Mesendoderm (in vitro differentiated cells): ENCODE results near the gene IQCK.

ENCODE experiments used
- DNase-seq: peaks from one replicate; pipeline ENCODE4 v3.0.0; 2013
- H2AK5ac ChIP-seq: 2 replicates; pipeline ENCODE4 v1.6.1; 2013; ENCODE audit warnings: low read length, inconsistent platforms
- H2BK120ac ChIP-seq: 2 replicates; pipeline ENCODE4 v1.6.1; 2013; ENCODE audit warnings: low read depth, mild to moderate bottlenecking, low read length, moderate library complexity, mixed read lengths
- H2BK15ac ChIP-seq: replicated peaks from 2 replicates; pipeline ENCODE4 v1.6.1; 2013; ENCODE audit warnings: low read depth, mild to moderate bottlenecking, moderate library complexity
- H2BK5ac ChIP-seq: 2 replicates; pipeline ENCODE4 v1.6.1; 2013; ENCODE audit warnings: low read length, inconsistent platforms
- H3K18ac ChIP-seq: 2 replicates; pipeline ENCODE4 v1.6.1; 2013; ENCODE audit warnings: mild to moderate bottlenecking, low read length, mixed read lengths
- H3K23ac ChIP-seq: one replicate; pipeline ENCODE4 v1.6.1; 2013; ENCODE audit warnings: low read length
- H3K27ac ChIP-seq: 2 replicates; pipeline ENCODE4 v1.5.1; 2013; ENCODE audit warnings: low read depth, mild to moderate bottlenecking, inconsistent platforms, low read length, moderate library complexity
- H3K27me3 ChIP-seq: 2 replicates; pipeline ENCODE4 v1.6.1; 2013; ENCODE audit warnings: low read length, control low read depth, mild to moderate bottlenecking, inconsistent platforms; ENCODE audit not compliant: insufficient read depth, poor library complexity
- H3K36me3 ChIP-seq: 2 replicates; pipeline ENCODE4 v1.6.1; 2013; ENCODE audit warnings: low read length, inconsistent platforms; ENCODE audit not compliant: control insufficient read depth, insufficient read depth
- H3K4ac ChIP-seq: one replicate; pipeline ENCODE4 v1.6.1; 2013; ENCODE audit warnings: low read depth, mild to moderate bottlenecking, low read length, moderate library complexity
- H3K4me1 ChIP-seq: 2 replicates; pipeline ENCODE4 v1.6.1; 2013; ENCODE audit warnings: low read depth, low read length, inconsistent platforms; ENCODE audit not compliant: control insufficient read depth
- H3K4me2 ChIP-seq: 2 replicates; pipeline ENCODE4 v1.6.1; 2013; ENCODE audit warnings: low read length
- H3K4me3 ChIP-seq: 2 replicates; pipeline ENCODE4 v1.5.1; 2013; ENCODE audit warnings: mild to moderate bottlenecking, low read length
- H3K56ac ChIP-seq: one replicate; pipeline ENCODE4 v1.6.1; 2013; ENCODE audit warnings: low read length
- H3K79me1 ChIP-seq: 2 replicates; pipeline ENCODE4 v1.6.1; 2013; ENCODE audit warnings: low read length, inconsistent platforms
- H3K79me2 ChIP-seq: 2 replicates; pipeline ENCODE4 v1.6.1; 2013; ENCODE audit warnings: mild to moderate bottlenecking, low read length; ENCODE audit not compliant: control insufficient read depth, insufficient read depth
- H3K9ac ChIP-seq: 2 replicates; pipeline ENCODE4 v1.6.1; 2013; ENCODE audit warnings: low read length, inconsistent platforms
- H4K5ac ChIP-seq: one replicate; pipeline ENCODE4 v1.6.1; 2013; ENCODE audit warnings: low read length
- H4K8ac ChIP-seq: one replicate; pipeline ENCODE4 v1.6.1; 2013; ENCODE audit warnings: low read depth, mild to moderate bottlenecking, control low read depth, low read length, moderate library complexity
- WGBS: extraction: QIAGEN DNeasy Blood & Tissue Kit; methylation state at CpG from one replicate; pipeline ENCODE4 v1.1.7; 2013; ENCODE audit warnings: low lambda C conversion rate, missing lambda C conversion rate; ENCODE audit not compliant: insufficient coverage; ENCODE audit errors: extremely low coverage; 5-methylcytosine and 5-hydroxymethylcytosine counted together

Gene IQCK

DNA sequence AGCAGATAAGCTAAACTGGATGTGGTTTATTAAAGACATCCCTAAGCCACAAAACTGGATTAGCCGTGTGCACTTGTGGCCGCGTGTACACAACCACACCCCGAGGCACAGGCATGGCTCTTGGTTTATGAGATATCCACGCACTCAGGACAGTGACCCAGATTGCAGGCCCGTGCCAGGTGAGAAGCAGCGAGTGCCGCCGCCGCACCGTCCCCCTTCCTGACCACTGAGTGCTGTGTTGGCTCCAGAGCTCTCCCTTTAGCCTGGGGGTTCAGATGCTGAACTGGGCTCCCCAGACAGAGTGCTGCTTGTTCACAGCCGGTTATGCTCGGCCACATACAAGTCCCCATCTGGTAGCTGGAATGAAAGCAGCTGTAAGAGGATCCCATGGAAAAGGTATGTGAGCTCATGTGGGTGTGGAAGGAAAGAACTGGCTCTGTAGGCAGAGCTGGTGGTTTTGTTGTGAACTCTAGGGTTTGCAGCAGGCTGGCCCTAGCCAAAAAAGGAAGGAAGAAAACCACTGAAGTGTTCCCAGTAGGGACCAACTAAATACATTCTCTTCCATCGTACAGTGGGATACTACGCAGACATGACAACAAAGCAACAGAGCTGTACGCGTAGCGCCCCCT lies 29.6 kb upstream of the IQCK start:
- Histone ChIP-seq H3K4me3 (no peak overlapping the region), H3K79me2 (no peaks in the 10 kb centered on the region), H2BK15ac (no peak overlapping the region), H3K18ac (no peak overlapping the region), H3K4me2 (no peak overlapping the region), H3K4ac (no peak overlapping the region), H3K36me3 (peaks cover 1% of the 10 kb centered on the region), H3K4me1 (peaks cover 3% of the 10 kb centered on the region), H2BK5ac (no peak overlapping the region), H4K8ac (no peak overlapping the region), H4K5ac (no peak overlapping the region), H3K79me1 (no peaks in the 10 kb centered on the region), H3K23ac (no peak overlapping the region), H3K9ac (no peak overlapping the region), H3K27ac (peak overlapping the region; percentile 58), H2BK120ac (no peak overlapping the region), H3K27me3 (no peaks in the 10 kb centered on the region), H2AK5ac (no peak overlapping the region), H3K56ac (peak overlapping the region; percentile 60)
- WGBS, result no CpG with 5 or more reads among the region's 18 CpGs
- peak; percentile 24 for DNase-seq

- Histone ChIP-seq H3K36me3 (peaks cover 1% of the 10 kb centered on the region), H3K23ac (no peak overlapping the region), H4K8ac (no peak overlapping the region), H3K18ac (no peak overlapping the region), H3K79me2 (no peaks in the 10 kb centered on the region), H3K79me1 (no peaks in the 10 kb centered on the region), H3K4ac (no peak overlapping the region), H2BK120ac (no peak overlapping the region), H3K56ac (no peak overlapping the region), H2BK15ac (no peak overlapping the region), H2BK5ac (no peak overlapping the region), H3K27ac (no peak overlapping the region), H4K5ac (no peak overlapping the region), H2AK5ac (no peak overlapping the region), H3K4me1 (peaks cover 3% of the 10 kb centered on the region), H3K27me3 (no peaks in the 10 kb centered on the region), H3K9ac (no peak overlapping the region), H3K4me2 (no peak overlapping the region), H3K4me3 (no peak overlapping the region)
- DNase-seq, result no peak
- WGBS, result no CpG with 5 or more reads among the region's 5 CpGs
Measured at GRCh38 chr16:19689342-19689741, 28.7 kb upstream of the IQCK start.

DNA sequence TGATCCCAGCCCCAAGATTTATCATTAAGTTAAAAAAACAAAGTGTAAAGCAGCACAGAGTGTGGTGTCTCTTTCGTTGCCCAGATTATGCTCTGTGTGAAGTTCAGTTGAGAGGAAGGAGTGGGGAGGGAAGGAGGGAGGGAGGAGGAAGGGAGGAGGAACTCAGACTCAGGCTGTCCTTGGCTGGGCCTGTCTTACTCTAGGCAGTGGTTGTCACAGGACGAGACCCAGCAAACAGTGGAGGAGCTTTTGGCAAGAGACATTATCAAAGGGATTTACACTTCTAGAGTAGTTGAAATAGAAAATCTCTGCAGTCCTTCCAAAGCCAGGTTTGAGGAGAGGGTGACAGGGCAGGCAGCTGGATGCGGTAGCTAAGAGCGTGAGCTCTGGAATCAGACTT lies 27.9 kb upstream of the IQCK start:
- H3K79me2 ChIP-seq, result no peaks in the 10 kb centered on the region
- H3K4me3 ChIP-seq, result no peak overlapping the region
- H3K4me2 ChIP-seq, result no peak overlapping the region
- H4K5ac ChIP-seq, result no peak overlapping the region
- no peak overlapping the region for H3K27ac ChIP-seq
- H3K36me3 ChIP-seq, result no peaks in the 10 kb centered on the region
- H3K4me1 ChIP-seq, result peaks cover 3% of the 10 kb centered on the region
- no peak overlapping the region for H3K9ac ChIP-seq
- no peaks in the 10 kb centered on the region for H3K79me1 ChIP-seq
- H3K56ac ChIP-seq, result no peak overlapping the region
- no peaks in the 10 kb centered on the region for H3K27me3 ChIP-seq
- DNase-seq, result peak; percentile 34
- WGBS, result no CpG with 5 or more reads among the region's 4 CpGs
- no peak overlapping the region for H4K8ac ChIP-seq
- no peak overlapping the region for H3K4ac ChIP-seq
- H2BK15ac ChIP-seq, result no peak overlapping the region
- no peak overlapping the region for H2BK120ac ChIP-seq
- H3K23ac ChIP-seq, result no peak overlapping the region
- H3K18ac ChIP-seq, result no peak overlapping the region
- H2AK5ac ChIP-seq, result no peak overlapping the region
- no peak overlapping the region for H2BK5ac ChIP-seq

GRCh38 chr16:19691161-19691711 lies 26.8 kb upstream of the IQCK start:
- H3K4me2 ChIP-seq, result no peak overlapping the region
- H3K9ac ChIP-seq, result no peak overlapping the region
- no peaks in the 10 kb centered on the region for H3K79me2 ChIP-seq
- no peak overlapping the region for H3K23ac ChIP-seq
- H2BK120ac ChIP-seq, result no peak overlapping the region
- H3K4me1 ChIP-seq, result peaks cover 3% of the 10 kb centered on the region
- no peak overlapping the region for H3K18ac ChIP-seq
- no peak overlapping the region for H4K5ac ChIP-seq
- H3K56ac ChIP-seq, result no peak overlapping the region
- no peaks in the 10 kb centered on the region for H3K36me3 ChIP-seq
- no peaks in the 10 kb centered on the region for H3K27me3 ChIP-seq
- no peaks in the 10 kb centered on the region for H3K79me1 ChIP-seq
- no peak overlapping the region for H2AK5ac ChIP-seq
- WGBS, result no CpG with 5 or more reads among the region's 14 CpGs
- no peak overlapping the region for H2BK5ac ChIP-seq
- H4K8ac ChIP-seq, result no peak overlapping the region
- no peak overlapping the region for H3K27ac ChIP-seq
- no peak overlapping the region for H2BK15ac ChIP-seq
- no peak overlapping the region for H3K4me3 ChIP-seq
- H3K4ac ChIP-seq, result no peak overlapping the region
- DNase-seq, result peak; percentile 31

DNA sequence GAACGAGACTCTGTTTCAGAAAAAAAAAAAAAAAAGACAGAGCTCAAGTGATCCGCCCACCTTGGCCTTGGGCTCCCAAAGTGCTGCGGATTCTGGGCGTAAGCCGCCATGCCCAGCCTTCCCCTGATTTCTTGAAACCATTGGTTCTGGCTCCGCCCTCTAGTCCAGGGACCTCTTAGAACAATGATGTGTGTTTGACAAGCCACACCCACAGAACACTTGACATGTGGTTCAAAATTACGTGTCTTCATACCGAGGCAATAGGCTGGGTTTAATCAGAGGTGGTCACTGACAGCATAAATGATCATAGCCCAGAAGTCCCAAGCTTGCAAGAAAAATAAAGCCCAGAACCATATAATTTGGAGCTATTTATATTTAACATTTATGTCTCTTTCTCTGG lies 23.1 kb upstream of the IQCK start:
- Histone ChIP-seq H3K79me2 (no peaks in the 10 kb centered on the region), H2BK5ac (no peak overlapping the region), H3K36me3 (peaks cover 6% of the 10 kb centered on the region), H3K4me1 (no peaks in the 10 kb centered on the region), H2AK5ac (no peak overlapping the region), H3K27me3 (no peaks in the 10 kb centered on the region), H3K23ac (no peak overlapping the region), H2BK15ac (no peak overlapping the region), H3K4ac (no peak overlapping the region), H3K27ac (no peak overlapping the region), H4K5ac (no peak overlapping the region), H3K56ac (no peak overlapping the region), H3K9ac (no peak overlapping the region), H3K4me2 (no peak overlapping the region), H3K18ac (no peak overlapping the region), H2BK120ac (no peak overlapping the region), H3K4me3 (no peak overlapping the region), H3K79me1 (no peaks in the 10 kb centered on the region), H4K8ac (no peak overlapping the region)
- DNase-seq, result peak; percentile 34
- no CpG with 5 or more reads among the region's 8 CpGs for WGBS

DNA sequence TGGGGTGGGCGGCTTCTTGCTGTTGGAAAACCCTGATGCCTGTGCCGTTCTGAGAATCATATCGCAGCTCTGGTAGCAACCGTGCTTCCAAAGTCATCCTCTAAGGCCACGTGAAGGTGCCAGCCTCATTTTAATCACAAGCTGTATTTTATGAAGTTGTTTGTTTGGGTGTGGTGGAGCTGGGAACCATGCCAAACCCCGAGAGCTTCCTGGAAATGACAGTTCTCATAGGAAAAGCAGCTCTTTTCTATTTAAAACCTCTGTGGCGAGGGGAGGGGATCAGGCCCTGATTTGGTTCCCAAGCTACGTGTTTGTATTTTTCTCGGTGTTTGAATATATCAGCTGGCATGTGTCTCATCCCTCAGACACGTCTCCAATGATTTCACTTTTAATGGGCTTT lies 21.7 kb upstream of the IQCK start:
- WGBS, result no CpG with 5 or more reads among the region's 10 CpGs
- Histone ChIP-seq H3K23ac (no peak overlapping the region), H2BK5ac (no peak overlapping the region), H3K79me1 (no peaks in the 10 kb centered on the region), H3K4me2 (no peak overlapping the region), H3K27ac (no peak overlapping the region), H3K27me3 (no peaks in the 10 kb centered on the region), H2BK15ac (no peak overlapping the region), H3K79me2 (no peaks in the 10 kb centered on the region), H3K4me3 (no peak overlapping the region), H4K8ac (no peak overlapping the region), H3K36me3 (peaks cover 6% of the 10 kb centered on the region), H3K56ac (no peak overlapping the region), H3K4ac (no peak overlapping the region), H4K5ac (no peak overlapping the region), H2AK5ac (no peak overlapping the region), H3K4me1 (no peaks in the 10 kb centered on the region), H2BK120ac (no peak overlapping the region), H3K18ac (no peak overlapping the region), H3K9ac (no peak overlapping the region)
- DNase-seq, result no peak
